ENCODE results near the gene PPP4C.
"Not testable (repeated sequence)": the region's sequence is repeated elsewhere in the genome, so short reads cannot be mapped to it uniquely, and the experiment has no call there.

The PPP4C gene

DNA sequence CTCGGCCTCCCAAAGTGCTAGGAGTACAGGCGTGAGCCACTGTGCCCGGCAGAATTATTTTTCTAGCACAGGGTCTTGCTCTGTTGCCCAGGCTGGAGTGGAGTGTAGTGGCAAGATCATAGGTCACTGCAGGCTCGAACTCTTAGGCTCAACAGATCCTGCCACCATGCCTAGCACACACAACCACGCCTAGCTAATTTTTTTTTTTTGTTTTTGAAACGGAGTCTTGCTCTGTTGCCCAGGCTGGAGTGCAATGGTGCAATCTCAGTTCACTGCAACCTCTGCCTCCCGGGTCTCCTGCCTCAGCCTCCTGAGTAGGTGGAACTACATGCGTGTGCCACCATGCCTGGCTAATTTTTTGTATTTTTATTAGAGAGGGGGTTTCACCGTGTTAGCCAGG lies 49.9 kb downstream of the PPP4C start:
- not testable (repeated sequence) for DNase-seq (ENCODE audit: low spot score)

DNA sequence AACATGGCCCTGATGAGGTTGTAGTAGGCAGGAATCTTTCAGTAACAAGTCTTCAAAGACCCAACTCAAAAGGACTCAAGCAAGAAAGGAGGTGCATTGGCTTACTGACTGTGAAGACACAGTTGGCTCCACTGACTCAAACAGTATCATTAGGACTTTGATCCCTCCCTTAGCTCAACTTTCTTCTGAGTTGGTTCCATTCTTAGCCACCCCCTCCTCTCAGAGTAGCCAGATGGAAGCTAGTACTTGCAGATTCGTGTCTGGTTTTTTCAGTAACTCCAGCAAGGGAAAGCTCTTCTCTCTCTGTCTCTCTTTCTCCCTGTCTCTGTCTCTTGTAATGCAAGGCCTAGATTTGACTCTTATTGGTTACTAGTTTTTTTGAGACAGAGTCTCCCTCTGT lies 52.2 kb downstream of the PPP4C start:
- DNase-seq (ENCODE audit: low spot score) = no peak

DNA sequence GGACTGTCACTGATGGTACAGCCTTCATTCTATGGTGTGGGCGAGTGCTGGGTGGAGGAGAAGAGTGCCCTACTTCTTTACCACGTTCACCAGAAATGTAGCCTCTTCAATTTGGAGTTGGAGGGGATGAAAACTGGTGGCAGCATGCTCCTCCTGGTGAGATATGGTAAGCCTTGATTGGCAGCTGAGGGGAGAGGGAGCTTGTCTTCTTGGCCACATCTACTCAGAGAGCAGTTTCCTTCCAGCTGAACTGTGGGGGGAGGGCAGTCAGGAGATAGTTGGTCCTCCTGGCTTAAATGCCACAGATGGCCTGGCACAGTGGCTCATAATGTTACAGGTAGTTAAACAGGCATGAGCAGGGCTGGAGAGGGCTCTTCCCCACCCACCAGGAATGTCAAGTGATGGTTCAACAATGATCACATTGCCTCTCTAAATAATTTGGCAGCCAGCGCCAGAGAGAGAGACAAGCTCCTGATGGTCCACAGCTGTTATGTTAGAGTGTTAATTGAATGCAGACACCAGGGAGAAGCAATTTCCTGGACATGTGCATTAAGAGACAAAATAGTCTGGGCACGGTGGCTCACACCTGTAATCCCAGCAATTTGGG lies 56.2 kb downstream of the PPP4C start:
- no peak for DNase-seq (ENCODE audit: low spot score)

DNA sequence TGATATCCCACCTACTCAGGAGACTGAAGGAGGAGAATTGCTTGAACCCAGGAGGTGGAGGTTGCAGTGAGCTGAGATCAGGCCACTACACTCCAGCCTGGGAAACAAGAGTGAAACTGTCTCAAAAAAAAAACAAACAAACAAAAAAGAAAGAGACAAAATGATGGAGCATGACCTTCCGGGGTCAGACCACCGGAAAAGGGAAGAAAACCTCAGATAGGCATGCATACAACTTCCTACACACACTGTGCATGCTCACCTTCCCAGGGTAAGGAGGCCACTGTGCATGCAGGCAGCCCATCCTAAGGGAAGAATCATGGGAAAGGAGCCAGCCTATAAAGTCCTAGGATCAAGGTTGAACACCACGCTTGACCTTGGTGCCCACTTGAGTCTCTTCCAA lies 56.8 kb downstream of the PPP4C start:
- no peak for DNase-seq (ENCODE audit: low spot score)
